ENCODE measurements around the gene APBB1IP.
"Not testable (repeated sequence)": the region's sequence is repeated elsewhere in the genome, so short reads cannot be mapped to it uniquely, and the experiment has no call there.

APBB1IP gene

GRCh38 chr10:26574783-26575182, 136.6 kb downstream of the APBB1IP start:
- H3K27ac ChIP-seq (replicated peaks), result peak overlapping the region; percentile 40

GRCh38 chr10:26578371-26578770, 140.2 kb downstream of the APBB1IP start:
- not testable (repeated sequence) for H3K27me3 ChIP-seq (ENCODE audit: insufficient read depth, poor library complexity, severe bottlenecking); H3K27ac ChIP-seq (replicated peaks); DNase-seq (ENCODE audit: low read depth in 1 of 2, low spot score in 1 of 2); H3K4me3 ChIP-seq (replicated peaks; ENCODE audit: insufficient read depth, low read length)

More at GRCh38 chr10:26574783-26575182, 136.6 kb downstream of the APBB1IP start:
- H3K4me3 ChIP-seq (replicated peaks; ENCODE audit: insufficient read depth, low read length), result no peak overlapping the region
- TF ChIP-seq GABPA (IDR thresholded peaks at IDR 0.05; ENCODE audit: low read depth) (no peak), SPI1 (IDR thresholded peaks at IDR 0.05; ENCODE audit: borderline replicate concordance, low read depth) (peak; percentile 85)
- peak in 1 of 2 experiments; percentile 49 for DNase-seq (ENCODE audit: low read depth in 1 of 2, low spot score in 1 of 2)
- H3K27me3 ChIP-seq (ENCODE audit: insufficient read depth, poor library complexity, severe bottlenecking), result no peaks in the 10 kb centered on the region

- Histone ChIP-seq H3K27me3 (ENCODE audit: insufficient read depth, poor library complexity, severe bottlenecking) (no peaks in the 10 kb centered on the region), H3K27ac (replicated peaks) (no peak overlapping the region), H3K4me3 (replicated peaks; ENCODE audit: insufficient read depth, low read length) (no peak overlapping the region)
- TF ChIP-seq REST (IDR thresholded peaks at IDR 0.05; ENCODE audit: insufficient replicate concordance, low read depth), result no peak
- no peak for TF ChIP-seq GABPA (IDR thresholded peaks at IDR 0.05; ENCODE audit: low read depth)
- no peak for TF ChIP-seq POLR2AphosphoS5 (IDR thresholded peaks at IDR 0.05; ENCODE audit: low read depth)
- no peak for TF ChIP-seq CTCF (IDR thresholded peaks at IDR 0.05; ENCODE audit: insufficient read depth, low read length)
- no peak for TF ChIP-seq SPI1 (IDR thresholded peaks at IDR 0.05; ENCODE audit: borderline replicate concordance, low read depth)
- DNase-seq (ENCODE audit: low read depth in 1 of 2, low spot score in 1 of 2), result no peak
These were observed 141.3 kb downstream of the APBB1IP start for GRCh38 chr10:26579256-26580063.

GRCh38 chr10:26586211-26586610, 148.1 kb downstream of the APBB1IP start:
- H3K4me3 ChIP-seq (replicated peaks; ENCODE audit: insufficient read depth, low read length), result no peak overlapping the region
- no peaks in the 10 kb centered on the region for H3K27me3 ChIP-seq (ENCODE audit: insufficient read depth, poor library complexity, severe bottlenecking)
- TF ChIP-seq GABPA (IDR thresholded peaks at IDR 0.05; ENCODE audit: low read depth), result no peak
- no peak for TF ChIP-seq POLR2AphosphoS5 (IDR thresholded peaks at IDR 0.05; ENCODE audit: low read depth)
- TF ChIP-seq CTCF (IDR thresholded peaks at IDR 0.05; ENCODE audit: insufficient read depth, low read length), result no peak
- TF ChIP-seq SPI1 (IDR thresholded peaks at IDR 0.05; ENCODE audit: borderline replicate concordance, low read depth), result no peak
- TF ChIP-seq REST (IDR thresholded peaks at IDR 0.05; ENCODE audit: insufficient replicate concordance, low read depth), result no peak
- no peak for DNase-seq (ENCODE audit: low read depth in 1 of 2, low spot score in 1 of 2)
- no peak overlapping the region for H3K27ac ChIP-seq (replicated peaks)

GRCh38 chr10:26588611-26589010, 150.5 kb downstream of the APBB1IP start:
- TF ChIP-seq CTCF (IDR thresholded peaks at IDR 0.05; ENCODE audit: insufficient read depth, low read length) (no peak), POLR2AphosphoS5 (IDR thresholded peaks at IDR 0.05; ENCODE audit: low read depth) (no peak), REST (IDR thresholded peaks at IDR 0.05; ENCODE audit: insufficient replicate concordance, low read depth) (no peak), GABPA (IDR thresholded peaks at IDR 0.05; ENCODE audit: low read depth) (no peak), SPI1 (IDR thresholded peaks at IDR 0.05; ENCODE audit: borderline replicate concordance, low read depth) (no peak)
- Histone ChIP-seq H3K27ac (replicated peaks) (no peak overlapping the region), H3K27me3 (ENCODE audit: insufficient read depth, poor library complexity, severe bottlenecking) (no peaks in the 10 kb centered on the region), H3K4me3 (replicated peaks; ENCODE audit: insufficient read depth, low read length) (no peak overlapping the region)
- DNase-seq (ENCODE audit: low read depth in 1 of 2, low spot score in 1 of 2), result no peak
